GM19043 (cell line): ENCODE results near the gene CLRN3.

Experiments
- ATAC-seq: cut with Tn5 transposase; IDR thresholded peaks from one replicate; pipeline ENCODE4 v1.9.1; 2021; ENCODE audit warnings: low read depth; ENCODE audit not compliant: unreplicated experiment

Gene CLRN3

GRCh38 chr10:127851661-127852194, 41.0 kb downstream of the CLRN3 start:
- ATAC-seq = no peak

GRCh38 chr10:127850944-127851343, 41.8 kb downstream of the CLRN3 start:
- ATAC-seq = no peak

GRCh38 chr10:127849921-127850320, 42.8 kb downstream of the CLRN3 start:
- no peak for ATAC-seq

- no peak for ATAC-seq
These were observed 43.5 kb downstream of the CLRN3 start for GRCh38 chr10:127849224-127849623.

- ATAC-seq = no peak
These were observed 44.5 kb downstream of the CLRN3 start for GRCh38 chr10:127848226-127848625.

- no peak for ATAC-seq
These were observed 47.0 kb downstream of the CLRN3 start for GRCh38 chr10:127845756-127846155.

GRCh38 chr10:127840884-127841283, 51.9 kb downstream of the CLRN3 start:
- ATAC-seq = no peak

- ATAC-seq = no peak
These were observed 55.8 kb downstream of the CLRN3 start for GRCh38 chr10:127836966-127837365.

- ATAC-seq = no peak
These were observed 56.6 kb downstream of the CLRN3 start for GRCh38 chr10:127836176-127836575.

- ATAC-seq = no peak
These were observed 58.0 kb downstream of the CLRN3 start for GRCh38 chr10:127834791-127835190.

GRCh38 chr10:127834221-127834620, 58.5 kb downstream of the CLRN3 start:
- ATAC-seq = no peak

GRCh38 chr10:127833804-127834203, 58.9 kb downstream of the CLRN3 start:
- ATAC-seq = no peak

- no peak for ATAC-seq
These were observed 60.2 kb downstream of the CLRN3 start for GRCh38 chr10:127832501-127832900.

- ATAC-seq = no peak
These were observed 62.3 kb downstream of the CLRN3 start for GRCh38 chr10:127830414-127830813.
